SK-N-SH treated with all-trans-retinoic acid at 6 μM for 48 hours (cell line): Measurements from ENCODE around the gene EPHA1.

Experiments
- PATZ1 ChIP-seq: fragments of 250-450 bp; sonication (Bioruptor Pico); IDR thresholded peaks from 2 replicates; pipeline ENCODE4 v1.8.0; 2020; ENCODE audit warnings: mild to moderate bottlenecking, moderate library complexity, borderline replicate concordance
- POU6F1 ChIP-seq: fragments of 250-450 bp; sonication (Bioruptor Pico); IDR thresholded peaks from 2 replicates; pipeline ENCODE4 v1.8.0; 2021; ENCODE audit warnings: low read depth, mild to moderate bottlenecking, moderate library complexity, borderline replicate concordance

GRCh38 chr7:143422033-143422432, 13.4 kb upstream of the EPHA1 start:
- TF ChIP-seq POU6F1 (CRISPR knock-in tag) (no peak), PATZ1 (CRISPR knock-in tag) (no peak)
